WERI-Rb-1 (cell line): Measurements from ENCODE around the gene EMC7.

Source experiments
- DNase-seq: peaks from one replicate; pipeline ENCODE4 v3.0.0-alpha.2; 2020
- H3K27ac ChIP-seq: fragments of 250-450 bp; sonication (Bioruptor Pico); 2 replicates; pipeline ENCODE4 v1.5.1; 2020; ENCODE audit warnings: mild to moderate bottlenecking, moderate library complexity
- H3K27me3 ChIP-seq: fragments of 250-450 bp; sonication (Bioruptor Pico); 2 replicates; pipeline ENCODE4 v1.5.1; 2021; ENCODE audit warnings: mild to moderate bottlenecking, low read depth, moderate library complexity; ENCODE audit not compliant: insufficient read depth, severe bottlenecking
- H3K36me3 ChIP-seq: fragments of 250-450 bp; sonication (Bioruptor Pico); 2 replicates; pipeline ENCODE4 v1.5.1; 2020; ENCODE audit warnings: mild to moderate bottlenecking, moderate library complexity
- H3K4me3 ChIP-seq: 2 replicates; pipeline ENCODE4 v1.5.1; 2011; ENCODE audit warnings: low read depth, mild to moderate bottlenecking, control low read depth, low read length
- H3K9me3 ChIP-seq: fragments of 250-450 bp; sonication (Bioruptor Pico); 2 replicates; pipeline ENCODE4 v1.5.1; 2021; ENCODE audit warnings: mild to moderate bottlenecking, moderate library complexity; ENCODE audit not compliant: severe bottlenecking
- TF ChIP-seq, protein P1 (sequence below): IDR thresholded peaks from 2 replicates; pipeline ENCODE4 v1.5.1; 2011; ENCODE audit warnings: low read depth, mild to moderate bottlenecking, control low read depth, inconsistent platforms, low read length

Gene EMC7

DNA sequence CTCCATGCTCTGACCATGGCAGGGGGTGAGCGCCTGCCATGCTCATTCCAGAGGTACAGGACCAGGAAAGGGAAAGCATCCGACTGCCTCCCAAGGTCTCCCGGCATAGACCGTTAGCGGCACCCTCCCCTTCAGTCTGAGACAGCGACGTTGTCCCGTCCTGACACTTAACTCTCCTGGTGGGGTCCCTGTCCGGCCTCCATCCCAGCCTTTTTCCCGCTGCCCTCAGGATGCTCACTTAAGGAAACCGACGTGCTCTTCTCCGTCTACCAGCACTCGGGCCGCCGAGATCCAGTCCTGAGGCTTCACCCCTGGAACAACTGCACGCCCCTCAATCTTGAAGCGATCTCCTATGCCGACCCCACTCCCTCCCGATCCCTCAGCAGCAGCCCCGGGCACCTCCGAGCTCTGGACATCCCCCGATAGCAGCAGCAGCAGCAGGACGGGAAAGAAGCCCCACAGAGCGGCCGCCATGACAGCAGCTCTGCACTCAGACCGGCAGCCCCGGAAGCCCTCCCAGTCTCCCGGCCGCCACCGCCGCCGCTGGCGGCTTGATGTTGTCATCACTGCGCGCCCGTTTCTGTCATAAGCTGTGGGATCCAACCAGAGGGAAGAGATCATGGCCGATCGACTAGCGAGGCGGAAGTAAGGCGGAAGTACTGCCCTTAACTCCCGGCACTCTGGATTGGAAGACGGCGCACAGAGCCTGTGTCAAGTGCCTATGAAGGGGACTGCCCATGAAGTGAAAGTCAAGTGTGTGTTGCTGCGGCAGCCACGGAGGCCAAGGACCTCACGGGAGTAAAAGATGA lies at the start of gene EMC7, which contains the start of gene PGBD4:
Gene EMC7 (minus strand): TSS at position 497 of the 809 bp plus-strand sequence. CDS start 23 bp downstream, at position 474.
Gene PGBD4 (plus strand): TSS at position 718 of the 809 bp plus-strand sequence. CDS start 449 bp downstream, outside the sequence.
- peak within 1 kb of the TSS; percentile 81 for H3K27ac ChIP-seq
- peak within 1 kb of the TSS; percentile 91 for H3K4me3 ChIP-seq
- H3K36me3 ChIP-seq, result peaks cover 6% of the 10 kb centered on the region
- DNase-seq, result peak; percentile 99
- no peaks in the 10 kb centered on the region for H3K9me3 ChIP-seq
- TF ChIP-seq, protein P1, sequence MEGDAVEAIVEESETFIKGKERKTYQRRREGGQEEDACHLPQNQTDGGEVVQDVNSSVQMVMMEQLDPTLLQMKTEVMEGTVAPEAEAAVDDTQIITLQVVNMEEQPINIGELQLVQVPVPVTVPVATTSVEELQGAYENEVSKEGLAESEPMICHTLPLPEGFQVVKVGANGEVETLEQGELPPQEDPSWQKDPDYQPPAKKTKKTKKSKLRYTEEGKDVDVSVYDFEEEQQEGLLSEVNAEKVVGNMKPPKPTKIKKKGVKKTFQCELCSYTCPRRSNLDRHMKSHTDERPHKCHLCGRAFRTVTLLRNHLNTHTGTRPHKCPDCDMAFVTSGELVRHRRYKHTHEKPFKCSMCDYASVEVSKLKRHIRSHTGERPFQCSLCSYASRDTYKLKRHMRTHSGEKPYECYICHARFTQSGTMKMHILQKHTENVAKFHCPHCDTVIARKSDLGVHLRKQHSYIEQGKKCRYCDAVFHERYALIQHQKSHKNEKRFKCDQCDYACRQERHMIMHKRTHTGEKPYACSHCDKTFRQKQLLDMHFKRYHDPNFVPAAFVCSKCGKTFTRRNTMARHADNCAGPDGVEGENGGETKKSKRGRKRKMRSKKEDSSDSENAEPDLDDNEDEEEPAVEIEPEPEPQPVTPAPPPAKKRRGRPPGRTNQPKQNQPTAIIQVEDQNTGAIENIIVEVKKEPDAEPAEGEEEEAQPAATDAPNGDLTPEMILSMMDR, result no peak
- no peaks in the 10 kb centered on the region for H3K27me3 ChIP-seq

DNA sequence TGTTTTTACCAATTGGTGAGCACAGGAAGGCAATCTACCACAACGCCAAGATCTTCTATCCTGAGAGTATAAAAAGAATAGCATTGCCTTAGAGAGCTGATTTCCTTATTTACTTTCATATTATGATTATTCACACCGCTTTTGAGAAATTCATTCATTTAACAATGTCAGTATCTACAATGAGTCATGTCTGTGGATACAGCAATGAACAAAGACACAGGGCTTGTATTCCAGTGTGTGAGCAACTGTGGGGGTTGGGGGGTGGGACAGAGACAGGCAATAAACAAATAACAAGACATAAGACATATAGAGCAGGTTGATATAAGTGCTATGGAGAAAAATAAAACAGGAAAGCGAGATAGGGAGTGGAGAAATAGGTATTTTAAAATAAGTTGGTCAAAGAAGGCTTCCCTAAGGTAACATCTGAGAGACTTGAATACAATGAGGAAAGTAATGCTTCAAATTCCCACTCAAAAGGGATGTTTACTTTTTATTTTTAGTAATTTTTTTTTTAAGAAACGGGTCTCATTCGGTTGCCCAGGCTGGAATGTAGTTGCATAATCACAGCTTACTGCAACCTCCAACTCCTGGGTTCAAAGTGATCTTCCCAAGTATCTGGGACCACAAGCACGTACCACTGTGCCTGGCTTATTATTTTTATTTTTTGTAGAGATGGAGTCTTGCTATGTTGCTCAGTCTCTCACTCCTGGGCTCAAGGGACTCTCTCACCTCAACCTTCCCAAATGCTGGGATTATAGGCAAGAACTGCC lies 45.9 kb upstream of the EMC7 start:
- no peak overlapping the region for H3K27ac ChIP-seq
- TF ChIP-seq, protein P1, result no peak
- H3K27me3 ChIP-seq, result no peaks in the 10 kb centered on the region
- H3K4me3 ChIP-seq, result no peak overlapping the region
- peaks cover 49% of the 10 kb centered on the region for H3K36me3 ChIP-seq
- no peaks in the 10 kb centered on the region for H3K9me3 ChIP-seq
- DNase-seq, result no peak

DNA sequence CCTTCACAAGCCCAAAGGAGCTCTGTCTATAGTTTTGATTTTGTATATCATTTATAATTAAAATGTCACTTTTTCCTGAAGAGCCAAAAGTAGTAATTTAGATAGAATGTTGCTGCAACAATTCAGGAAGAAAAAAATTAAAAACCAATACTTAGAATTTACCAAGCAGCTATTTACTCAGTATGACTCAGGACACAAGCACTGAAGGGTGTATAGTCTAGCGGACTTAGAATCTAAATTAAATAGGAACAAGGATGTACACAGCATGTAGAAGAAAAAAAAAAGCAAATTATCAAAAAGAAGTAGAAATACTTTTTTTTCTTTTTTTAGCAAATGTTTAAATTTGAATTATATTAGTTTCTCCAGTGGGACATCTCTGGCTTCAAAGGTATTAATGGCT lies 31.8 kb upstream of the EMC7 start:
- TF ChIP-seq, protein P1, result no peak
- Histone ChIP-seq H3K36me3 (0 out of 2 replicates have a peak, but pooled peaks cover 4% of the 10 kb centered on the region), H3K9me3 (no peaks in the 10 kb centered on the region), H3K27ac (no peak overlapping the region), H3K4me3 (no peak overlapping the region), H3K27me3 (no peaks in the 10 kb centered on the region)
- no peak for DNase-seq

DNA sequence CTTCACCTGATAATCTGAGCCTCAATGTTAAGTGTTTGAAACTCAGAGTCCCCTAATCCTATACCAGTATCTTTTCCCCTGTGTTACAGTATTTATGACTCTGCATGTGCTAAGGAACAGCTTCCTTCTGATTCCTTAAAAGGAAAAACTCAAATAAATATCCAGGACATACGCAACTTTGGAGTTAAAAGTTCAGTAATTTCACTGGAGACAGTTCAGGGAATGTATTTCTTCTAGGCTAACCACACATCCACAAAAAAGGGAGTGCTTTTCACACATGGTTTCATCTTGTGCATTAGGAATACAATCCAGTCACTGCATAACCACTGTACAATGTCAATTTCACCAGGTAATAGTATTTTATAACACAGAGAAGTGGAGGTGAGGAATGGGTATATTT lies 31.2 kb upstream of the EMC7 start:
- TF ChIP-seq, protein P1, result no peak
- H3K36me3 ChIP-seq, result no peaks in the 10 kb centered on the region
- H3K9me3 ChIP-seq, result no peaks in the 10 kb centered on the region
- DNase-seq, result no peak
- H3K27me3 ChIP-seq, result no peaks in the 10 kb centered on the region
- H3K4me3 ChIP-seq, result no peak overlapping the region
- H3K27ac ChIP-seq, result peak overlapping the region; percentile 2; the same call in 1 of the 2 replicates

DNA sequence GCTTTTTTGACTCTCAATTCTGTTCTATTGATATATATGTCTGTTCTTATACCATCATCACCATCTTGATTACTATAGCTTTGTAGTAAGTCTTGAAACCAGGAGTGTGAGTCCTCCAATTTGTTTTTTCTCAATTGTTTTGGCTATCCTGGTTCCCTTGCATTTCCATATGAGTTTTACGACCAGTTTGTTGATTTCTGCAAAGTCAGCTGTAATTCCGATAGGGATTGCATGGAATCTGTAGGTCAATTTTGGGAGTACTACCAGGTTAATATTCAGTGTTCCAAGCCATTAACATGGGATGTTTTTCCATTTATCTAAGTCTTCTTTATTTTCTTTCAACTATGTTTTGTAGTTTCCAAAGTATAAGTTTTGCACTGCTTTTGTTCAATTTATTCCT lies 27.2 kb upstream of the EMC7 start:
- H3K27me3 ChIP-seq, result no peaks in the 10 kb centered on the region
- H3K4me3 ChIP-seq, result no peak overlapping the region
- TF ChIP-seq, protein P1, result no peak
- DNase-seq, result no peak
- no peaks in the 10 kb centered on the region for H3K9me3 ChIP-seq
- H3K27ac ChIP-seq, result no peak overlapping the region
- no peaks in the 10 kb centered on the region for H3K36me3 ChIP-seq
